GM20000 (cell line): Measurements from ENCODE around the gene TSC22D2.
"Not testable (repeated sequence)": the region's sequence is repeated elsewhere in the genome, so short reads cannot be mapped to it uniquely, and the experiment has no call there.

Experiments
- DNase-seq: peaks from one replicate; pipeline ENCODE4 v3.0.0; 2012; ENCODE audit warnings: low spot score
- CTCF ChIP-seq: IDR thresholded peaks from 2 replicates; pipeline ENCODE4 v1.5.1; 2012; ENCODE audit warnings: mild to moderate bottlenecking, control low read depth; ENCODE audit errors: extremely low read depth, missing control alignments

The TSC22D2 gene

GRCh38 chr3:150495149-150495548, 87.1 kb downstream of the TSC22D2 start:
- DNase-seq = no peak
- TF ChIP-seq CTCF = no peak

- TF ChIP-seq CTCF = no peak
- peak; percentile 46 for DNase-seq
Observed at GRCh38 chr3:150495563-150496168, 87.6 kb downstream of the TSC22D2 start.

- no peak for DNase-seq
- no peak for TF ChIP-seq CTCF
Observed at GRCh38 chr3:150497956-150498355, 89.9 kb downstream of the TSC22D2 start.

- not testable (repeated sequence) for DNase-seq
Observed at GRCh38 chr3:150500960-150501359, 92.9 kb downstream of the TSC22D2 start.

- no peak for TF ChIP-seq CTCF
- no peak for DNase-seq
Observed at GRCh38 chr3:150503402-150504099, 95.5 kb downstream of the TSC22D2 start.

- no peak for TF ChIP-seq CTCF
- DNase-seq = no peak
Observed at GRCh38 chr3:150504483-150504882, 96.4 kb downstream of the TSC22D2 start.

GRCh38 chr3:150508401-150508800, 100.3 kb downstream of the TSC22D2 start:
- no peak for DNase-seq
- no peak for TF ChIP-seq CTCF

- TF ChIP-seq CTCF = no peak
- no peak for DNase-seq
Observed at GRCh38 chr3:150509780-150510179, 101.7 kb downstream of the TSC22D2 start.
